K562 (cell line): ENCODE results near the gene ZNF169. TPM values are rescaled to one million over a fixed set of nuclear protein-coding genes. Genes with fewer than 3 reads are reported as not detected.

ENCODE experiments used
- CBX2 ChIP-seq: fragments of 200-600 bp; sonication (generic); IDR thresholded peaks from one replicate; pipeline ENCODE4 v1.6.1; 2012; ENCODE audit warnings: mild to moderate bottlenecking, low read length, inconsistent platforms; ENCODE audit not compliant: insufficient read depth, poor library complexity, severe bottlenecking
- CHAMP1 ChIP-seq: fragments of 450-650 bp; IDR thresholded peaks from 2 replicates; pipeline ENCODE4 v1.6.1; 2016; ENCODE audit warnings: mild to moderate bottlenecking
- DPF2 ChIP-seq: fragments of 450-650 bp; IDR thresholded peaks from 2 replicates; pipeline ENCODE4 v1.6.1; 2016
- FOXO4 ChIP-seq: fragments of 450-650 bp; formaldehyde crosslinking; IDR thresholded peaks from 2 replicates; pipeline ENCODE4 v1.4.0; 2020; ENCODE audit warnings: mild to moderate bottlenecking, moderate library complexity
- GATA2 ChIP-seq: sonication (generic); formaldehyde crosslinking; IDR thresholded peaks from 2 replicates; pipeline ENCODE4 v1.4.0; 2020; ENCODE audit warnings: mild to moderate bottlenecking, missing genetic modification reagents
- HCFC1 ChIP-seq: IDR thresholded peaks from 2 replicates; pipeline ENCODE4 v1.6.1; 2012; ENCODE audit warnings: low read depth, low read length, improper control_type of control experiment
- HNRNPLL ChIP-seq: fragments of 200-400 bp; formaldehyde crosslinking; IDR thresholded peaks from 2 replicates; pipeline ENCODE4 v1.6.1; 2017; ENCODE audit warnings: low read length, low read depth, mild to moderate bottlenecking; ENCODE audit not compliant: poor library complexity, severe bottlenecking
- HOMEZ ChIP-seq: fragments of 250-450 bp; sonication (Bioruptor Pico); IDR thresholded peaks from 2 replicates; pipeline ENCODE4 v1.4.0; 2020; ENCODE audit warnings: mild to moderate bottlenecking, moderate library complexity
- MAFF ChIP-seq: IDR thresholded peaks from 2 replicates; pipeline ENCODE4 v1.6.1; 2012; ENCODE audit warnings: low read length, improper control_type of control experiment
- MAFG ChIP-seq: fragments of 450-650 bp; conservative IDR thresholded peaks from 2 replicates; pipeline ENCODE4 v1.6.1; 2016; ENCODE audit warnings: missing genetic modification characterization, missing compliant biosample characterization
- MCM3 ChIP-seq: fragments of 450-650 bp; IDR thresholded peaks from 2 replicates; pipeline ENCODE4 v1.6.1; 2016
- MED1 ChIP-seq: sonication (generic); formaldehyde crosslinking; IDR thresholded peaks from 2 replicates; pipeline ENCODE4 v1.8.1; 2023; ENCODE audit warnings: missing genetic modification reagents, borderline replicate concordance
- NFE2L1 ChIP-seq: fragments of 450-650 bp; IDR thresholded peaks from 2 replicates; pipeline ENCODE4 v1.6.1; 2016; ENCODE audit warnings: missing genetic modification characterization, low read depth, mild to moderate bottlenecking, missing compliant biosample characterization, moderate library complexity, borderline replicate concordance
- PATZ1 ChIP-seq: fragments of 250-450 bp; sonication (Bioruptor Pico); IDR thresholded peaks from 2 replicates; pipeline ENCODE4 v1.5.0; 2020; ENCODE audit warnings: mild to moderate bottlenecking, borderline replicate concordance
- SAP30 ChIP-seq: fragments of 200-600 bp; sonication (generic); IDR thresholded peaks from 2 replicates; pipeline ENCODE4 v1.6.1; 2012; ENCODE audit warnings: borderline replicate concordance, low read depth, mild to moderate bottlenecking, moderate library complexity, low read length, control low read depth, inconsistent platforms; ENCODE audit not compliant: insufficient read depth, poor library complexity, severe bottlenecking
- U2AF1 ChIP-seq: fragments of 200-400 bp; formaldehyde crosslinking; optimal IDR thresholded peaks from 2 replicates; pipeline ENCODE3; 2017; ENCODE audit warnings: mild to moderate bottlenecking, low read depth, low read length, moderate library complexity
- XRCC3 ChIP-seq: fragments of 450-650 bp; IDR thresholded peaks from 2 replicates; pipeline ENCODE4 v1.6.1; 2017; ENCODE audit warnings: mild to moderate bottlenecking, moderate library complexity
- ZC3H8 ChIP-seq: fragments of 450-650 bp; IDR thresholded peaks from 2 replicates; pipeline ENCODE4 v1.6.1; 2017
- ZNF224 ChIP-seq: sonication (generic); formaldehyde crosslinking; IDR thresholded peaks from 2 replicates; pipeline ENCODE4 v1.8.0; 2022; ENCODE audit warnings: mild to moderate bottlenecking, missing genetic modification reagents
- ZNF449 ChIP-seq: fragments of 250-450 bp; sonication (Bioruptor Pico); IDR thresholded peaks from 2 replicates; pipeline ENCODE4 v1.8.0; 2022; ENCODE audit warnings: moderate library complexity, mild to moderate bottlenecking, inconsistent platforms
- ZNF583 ChIP-seq: fragments of 250-450 bp; sonication (Bioruptor Pico); IDR thresholded peaks from 2 replicates; pipeline ENCODE4 v1.4.0; 2020
- ZNF717 ChIP-seq: fragments of 250-450 bp; sonication (Bioruptor Pico); IDR thresholded peaks from 2 replicates; pipeline ENCODE4 v1.5.0; 2021
- polyA plus RNA-seq, 8 experiments: library from polyadenylated mRNA; depleted of rRNA in 4 of 8; stranded (reverse) in 5 of 8; unstranded in 3 of 8; fragments of >200 nt; fragmentation: Nextera tagmentation in 2 of 8; fragmentation: Illumina TruSeq in 1 of 8; extraction: Ambion mirVana in 2 of 8; extraction: Trizol in 1 of 8; gene quantifications; 2 replicates each; pipeline versions ENCODE4 v1.2.1 to v1.2.3, GENCODE V29; 2011 to 2014; ENCODE audit warnings: inconsistent platforms in 1 of 8, missing spikeins in 1 of 8
- total RNA-seq, 7 experiments: library from RNA; depleted of rRNA in 6 of 7; stranded (reverse); fragments of >200 nt in 6 of 7; fragmentation: Illumina TruSeq in 2 of 7; extraction: Trizol in 2 of 7; gene quantifications; 2 replicates each; pipeline versions ENCODE4 v1.2.1 to v1.2.3, GENCODE V29; 2011 to 2021; ENCODE audit warnings: low replicate concordance in 1 of 7

The ZNF169 gene
- total and polyA plus RNA-seq, 9 of the 15 experiments (the other 6 are each of a cell fraction or from before 2014, with no cell fraction given), result 2.0 to 16.2 (median 5.6) TPM

- TF ChIP-seq FOXO4 (CRISPR knock-in tag), result no peak
- no peak for TF ChIP-seq MED1
- TF ChIP-seq XRCC3, result no peak
- no peak for TF ChIP-seq ZNF583 (CRISPR knock-in tag)
- no peak for TF ChIP-seq CBX2
- TF ChIP-seq CHAMP1, result peak; percentile 59; the same call in 1 of the 2 replicates
- peak; percentile 74 for TF ChIP-seq DPF2
- TF ChIP-seq SAP30, result no peak
- no peak for TF ChIP-seq ZC3H8
- peak; percentile 84 for TF ChIP-seq GATA2 (CRISPR knock-in tag)
- no peak for TF ChIP-seq ZNF224 (CRISPR knock-in tag)
- no peak for TF ChIP-seq NFE2L1 (tag)
- TF ChIP-seq MCM3, result no peak
- TF ChIP-seq PATZ1, result no peak
- TF ChIP-seq ZNF717 (CRISPR knock-in tag), result no peak
- TF ChIP-seq ZNF449 (CRISPR knock-in tag), result no peak
- TF ChIP-seq HNRNPLL, result no peak
- TF ChIP-seq HOMEZ (CRISPR knock-in tag), result no peak
- no peak for TF ChIP-seq U2AF1
- TF ChIP-seq MAFF, result no peak
- no peak for TF ChIP-seq HCFC1
- no peak for TF ChIP-seq MAFG
Observed at GRCh38 chr9:94212091-94212490, 47.0 kb upstream of the ZNF169 start (continued).
